Psoas muscle (tissue), 8 donors: ENCODE data around the gene CDH4. TPM values are rescaled to one million over a fixed set of nuclear protein-coding genes. Genes with fewer than 3 reads are reported as not detected.

ENCODE experiments used
- ATAC-seq, 4 donors: fragments of 200-7000 bp; cut with Tn5 transposase; one replicate each; pipeline ENCODE4 v1.9.1; 2020; ENCODE audit warnings: moderate library complexity in 3 of 4, mild to moderate bottlenecking in 2 of 4
- DNase-seq, 2 donors: peaks; one replicate each; pipeline ENCODE4 v3.0.0-alpha.2; 2020
- H3K27ac ChIP-seq: fragments of 200-600 bp; one replicate; pipeline ENCODE4 v1.8.0; 2022
- H3K27me3 ChIP-seq, 3 donors: fragments of 200-600 bp in 1 of 3; one replicate each; pipeline versions ENCODE4 v1.6.1 to v1.8.0; 2013 to 2022; ENCODE audit warnings: low read length in 2 of 3, mild to moderate bottlenecking in 2 of 3, moderate library complexity in 1 of 3; ENCODE audit not compliant: insufficient read depth in 3 of 3
- H3K36me3 ChIP-seq, 2 donors: fragments of 200-600 bp in 1 of 2; one replicate each; pipeline versions ENCODE4 v1.6.1 to v1.8.0; 2013 to 2022; ENCODE audit warnings: low read depth in 1 of 2, mild to moderate bottlenecking in 1 of 2, moderate library complexity in 1 of 2; ENCODE audit not compliant: insufficient read depth in 1 of 2
- H3K4me1 ChIP-seq: fragments of 200-600 bp; one replicate; pipeline ENCODE4 v1.8.0; 2022
- H3K4me3 ChIP-seq: fragments of 200-600 bp; one replicate; pipeline ENCODE4 v1.8.0; 2022; ENCODE audit warnings: mild to moderate bottlenecking
- H3K9me3 ChIP-seq: fragments of 200-600 bp; one replicate; pipeline ENCODE4 v1.8.0; 2022
- CTCF ChIP-seq: fragments of 200-600 bp; IDR thresholded peaks from one replicate; pipeline ENCODE4 v1.8.0; 2022; ENCODE audit warnings: antibody characterized with exemption
- WGBS, 3 donors: extraction: QIAGEN DNeasy Blood & Tissue Kit; methylation state at CpG; one replicate each; pipeline versions ENCODE4 v1.1.6 to v1.1.7; 2013; 5-methylcytosine and 5-hydroxymethylcytosine counted together
- intact Hi-C, 2 donors: fragments of 100-400 bp; cut with DNase I; formaldehyde crosslinking; loops; one replicate each; pipeline versions ENCODE4 v1.11.0 to v1.14.2; 2022
- polyA plus RNA-seq, 3 donors: library from polyadenylated mRNA; stranded (reverse); fragments of 200-250 nt; gene quantifications; one replicate each; pipeline ENCODE4 v1.2.3, GENCODE V29; 2013
- total RNA-seq, 4 donors: library from RNA; stranded (reverse); fragmentation: NEBNext Ultra II Directional in 2 of 4; extraction: Animal tissue kit (Norgen Biotek cat#: 25700) in 2 of 4; gene quantifications; one replicate each; pipeline versions ENCODE4 v1.2.1 to v1.2.4, GENCODE V29; 2021 to 2023
- donor health status: healthy with polysubstance abuse.
- donor health status: DM: no; HTN: no; CAD: no; lungs with moderate emphysema.
- donor health status: Bipolar disorder and iron deficiency.
- donor health status: healthy.
- donor health status: DM: yes; HTN: yes; CAD: no.
- donor health status: DM: no; HTN: no; CAD: no.
- donor health status: DM: no; HTN: no; CAD: no.
- donor health status: DM: yes; HTN: yes; CAD: no.

CDH4 gene
- total and polyA plus RNA-seq, 7 donors, result 0.26 to 1.0 (median 0.34) TPM

DNA sequence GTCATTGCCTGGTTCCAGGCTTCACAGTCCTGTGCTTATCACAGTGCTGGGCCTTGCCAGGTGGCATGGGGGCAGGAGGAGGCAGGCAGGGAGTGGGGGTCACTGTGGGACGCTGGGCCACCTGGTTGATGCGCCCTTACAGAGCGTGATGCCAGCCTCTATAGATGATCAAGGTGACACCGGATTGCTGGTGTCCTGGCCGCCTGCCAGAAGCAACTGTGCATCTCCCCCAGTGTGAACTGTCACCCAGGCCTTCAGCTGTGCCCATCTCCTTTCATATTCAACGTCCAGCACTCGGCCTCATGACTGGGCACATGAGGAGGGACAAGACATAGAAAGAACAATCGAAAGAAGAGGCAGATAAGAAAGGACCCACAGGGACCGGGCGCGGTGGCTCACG lies 494.7 kb downstream of the CDH4 start:
- 91 to 92% (median 91%) methylated on average over 12 of the region's 12 CpGs for WGBS, 3 donors
- no peak overlapping the region for H3K4me3 ChIP-seq
- DNase-seq (peak in 1 of 2 donors; percentile 42), ATAC-seq (no peak)
- H3K9me3 ChIP-seq, result peaks cover 17% of the 10 kb centered on the region
- no peaks in the 10 kb centered on the region for H3K36me3 ChIP-seq
- no peaks in the 10 kb centered on the region for H3K4me1 ChIP-seq
- no peak overlapping the region for H3K27ac ChIP-seq
- H3K27me3 ChIP-seq, result no peaks in the 10 kb centered on the region
- no peak for TF ChIP-seq CTCF
- intact Hi-C loops, result no loop called here

- 47 to 80% (median 67%) methylated on average over 3 of the region's 3 CpGs for WGBS, 3 donors
- Histone ChIP-seq H3K36me3 (no peaks in the 10 kb centered on the region), H3K27me3 (no peaks in the 10 kb centered on the region), H3K27ac (no peak overlapping the region), H3K9me3 (peaks cover 17% of the 10 kb centered on the region), H3K4me1 (no peaks in the 10 kb centered on the region), H3K4me3 (no peak overlapping the region)
- no peak for TF ChIP-seq CTCF
- intact Hi-C loops, result no loop called here
- ATAC-seq (no peak), DNase-seq (no peak)
Measured at GRCh38 chr20:61748376-61748775, 496.3 kb downstream of the CDH4 start.

DNA sequence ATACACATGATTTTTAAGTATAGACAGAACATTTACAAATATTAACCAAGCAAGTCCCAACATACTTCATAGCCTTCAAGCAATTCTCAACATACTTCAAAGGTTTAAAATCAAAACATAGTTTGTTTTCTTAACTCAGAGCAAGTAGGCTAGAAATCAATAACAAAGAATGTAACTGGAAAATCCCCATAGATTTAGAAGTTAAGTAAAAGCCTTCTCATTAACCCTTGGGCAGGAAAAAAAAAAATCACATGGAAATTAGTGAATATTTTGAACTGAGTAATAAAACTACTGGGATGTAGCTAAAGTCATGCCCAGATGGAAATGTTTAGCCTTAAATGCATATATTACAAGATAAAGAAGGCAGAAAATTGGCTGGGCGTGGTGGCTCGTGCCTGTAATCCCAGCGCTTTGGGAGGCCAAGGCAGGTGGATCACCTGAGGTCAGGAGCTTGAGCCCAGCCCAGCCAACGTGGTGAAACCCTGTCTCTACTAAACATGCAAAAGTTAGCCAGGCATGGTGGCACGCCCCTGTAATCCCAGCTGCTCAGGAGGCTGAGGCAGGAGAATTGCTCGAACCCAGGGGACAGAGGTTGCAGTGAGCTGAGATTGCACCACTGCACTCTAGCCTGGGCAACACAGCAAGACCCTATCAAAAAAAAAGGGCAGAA lies 497.5 kb downstream of the CDH4 start:
- H3K27ac ChIP-seq, result no peak overlapping the region
- H3K27me3 ChIP-seq, result peaks cover 0 to 2% (median 0%) of the 10 kb centered on the region in 3 donors
- WGBS, 3 donors, result 75 to 79% (median 77%) methylated on average over 6 of the region's 6 CpGs
- ATAC-seq, result no peak
- intact Hi-C loops, result no loop called here
- H3K36me3 ChIP-seq, result no peaks in the 10 kb centered on the region
- H3K4me3 ChIP-seq, result no peak overlapping the region
- TF ChIP-seq CTCF, result no peak
- H3K9me3 ChIP-seq, result peaks cover 17% of the 10 kb centered on the region
- no peaks in the 10 kb centered on the region for H3K4me1 ChIP-seq
- DNase-seq, result peak in 1 of 2 donors; percentile 3

GRCh38 chr20:61750093-61750492 lies 498.0 kb downstream of the CDH4 start:
- TF ChIP-seq CTCF, result no peak
- 53 to 84% (median 84%) methylated on average over 1 of the region's 1 CpG for WGBS, 3 donors
- ATAC-seq (no peak), DNase-seq (no peak)
- H3K4me1 ChIP-seq, result no peaks in the 10 kb centered on the region
- H3K27me3 ChIP-seq, result peaks cover 0 to 2% (median 0%) of the 10 kb centered on the region in 3 donors
- no peaks in the 10 kb centered on the region for H3K36me3 ChIP-seq
- intact Hi-C loops, result no loop called here
- H3K27ac ChIP-seq, result no peak overlapping the region
- H3K9me3 ChIP-seq, result peaks cover 17% of the 10 kb centered on the region
- H3K4me3 ChIP-seq, result no peak overlapping the region

- Histone ChIP-seq H3K4me1 (no peaks in the 10 kb centered on the region), H3K27me3 (peaks cover 0 to 2% (median 0%) of the 10 kb centered on the region in 3 donors), H3K4me3 (no peak overlapping the region), H3K36me3 (no peaks in the 10 kb centered on the region), H3K9me3 (peaks cover 17% of the 10 kb centered on the region), H3K27ac (no peak overlapping the region)
- ATAC-seq (no peak), DNase-seq (peak in 1 of 2 donors; percentile 19)
- TF ChIP-seq CTCF, result no peak
- WGBS, 3 donors, result 91 to 95% (median 92%) methylated on average over 8 of the region's 8 CpGs
- intact Hi-C loops, result no loop called here
Measured at GRCh38 chr20:61752576-61752975, 500.5 kb downstream of the CDH4 start.
